Measurements from ENCODE around the gene VARS2. TPM values are rescaled to one million over a fixed set of nuclear protein-coding genes. Genes with fewer than 3 reads are reported as not detected.

The VARS2 gene
- total RNA-seq, 1 experiment from 2014 or later = 60.3 TPM

GRCh38 chr6:30894381-30894780 is 19.7 kb upstream of the VARS2 start:
- Histone ChIP-seq H3F3A (ENCODE audit: insufficient read depth, low read depth) (peaks cover 14% of the 10 kb centered on the region), H2AFZ (no peak overlapping the region), H3K4me3 (no peak overlapping the region), H3K9me2 (ENCODE audit: insufficient read depth) (no peaks in the 10 kb centered on the region), H3K4me2 (no peak overlapping the region), H4K20me1 (ENCODE audit: insufficient read depth) (peaks cover 14% of the 10 kb centered on the region), H3K9me3 (ENCODE audit: insufficient read depth, low read depth) (no peaks in the 10 kb centered on the region), H3K4me1 (replicated peaks; ENCODE audit: insufficient read depth) (no peaks in the 10 kb centered on the region), H3K27ac (no peak overlapping the region), H3K36me3 (ENCODE audit: low read depth) (peaks cover 34% of the 10 kb centered on the region), H3K79me2 (ENCODE audit: low read depth) (peaks cover 10% of the 10 kb centered on the region; the same call in 1 of the 2 replicates), H3K27me3 (ENCODE audit: insufficient read depth, low read depth) (no peaks in the 10 kb centered on the region)
- TF ChIP-seq CTCF (conservative IDR thresholded peaks at IDR 0.05) = no peak
- TF ChIP-seq EZH2 (IDR thresholded peaks at IDR 0.05; ENCODE audit: low read depth) = no peak
- BruUV-seq (replicated peaks) = no TSS peak
- intact Hi-C loops (cut with micrococcal nuclease; ENCODE audit: unreplicated experiment) = no loop called here
- ChIA-PET CTCF (interaction anchor here (0.8 kb wide), 1 partner anchor 13 kb away, joined by 3 read pairs; the partner anchor contains the start of gene GTF2H4), POLR2A (ENCODE audit: unreplicated experiment) (no interaction called here)
- DNase-seq = no peak

- H3K27ac ChIP-seq = no peak overlapping the region
- no TSS peak for BruUV-seq (replicated peaks)
- intact Hi-C loops (cut with micrococcal nuclease; ENCODE audit: unreplicated experiment) = no loop called here
- H4K20me1 ChIP-seq (ENCODE audit: insufficient read depth) = peaks cover 8% of the 10 kb centered on the region; the same call in 1 of the 2 replicates
- no peaks in the 10 kb centered on the region for H3K9me3 ChIP-seq (ENCODE audit: insufficient read depth, low read depth)
- H3K79me2 ChIP-seq (ENCODE audit: low read depth) = peaks cover 6% of the 10 kb centered on the region; the same call in 1 of the 2 replicates
- H3F3A ChIP-seq (ENCODE audit: insufficient read depth, low read depth) = peaks cover 20% of the 10 kb centered on the region
- ChIA-PET POLR2A (ENCODE audit: unreplicated experiment) (no interaction called here), CTCF (interaction anchor here (0.8 kb wide), 1 partner anchor 13 kb away, joined by 3 read pairs; the partner anchor contains the start of gene GTF2H4)
- H3K27me3 ChIP-seq (ENCODE audit: insufficient read depth, low read depth) = no peaks in the 10 kb centered on the region
- DNase-seq = no peak
- H3K4me2 ChIP-seq = no peak overlapping the region
- no peak overlapping the region for H3K4me3 ChIP-seq
- TF ChIP-seq EZH2 (IDR thresholded peaks at IDR 0.05; ENCODE audit: low read depth) (no peak), CTCF (conservative IDR thresholded peaks at IDR 0.05) (no peak)
- no peak overlapping the region for H2AFZ ChIP-seq
- H3K36me3 ChIP-seq (ENCODE audit: low read depth) = peaks cover 30% of the 10 kb centered on the region
- no peaks in the 10 kb centered on the region for H3K4me1 ChIP-seq (replicated peaks; ENCODE audit: insufficient read depth)
- no peaks in the 10 kb centered on the region for H3K9me2 ChIP-seq (ENCODE audit: insufficient read depth)
Observed at GRCh38 chr6:30894935-30895334, 19.1 kb upstream of the VARS2 start.

GRCh38 chr6:30895343-30895742 is 18.7 kb upstream of the VARS2 start:
- no peaks in the 10 kb centered on the region for H3K4me1 ChIP-seq (replicated peaks; ENCODE audit: insufficient read depth)
- no peak for DNase-seq
- H3K4me3 ChIP-seq = no peak overlapping the region
- H3K36me3 ChIP-seq (ENCODE audit: low read depth) = peaks cover 30% of the 10 kb centered on the region
- no peak overlapping the region for H2AFZ ChIP-seq
- CTCF ChIA-PET = interaction anchor here (0.5 kb wide), 1 partner anchor 177 kb away, joined by 3 read pairs; no protein-coding TSS in a partner anchor
- no peak for TF ChIP-seq CTCF (conservative IDR thresholded peaks at IDR 0.05)
- no peak for TF ChIP-seq EZH2 (IDR thresholded peaks at IDR 0.05; ENCODE audit: low read depth)
- BruUV-seq (replicated peaks) = no TSS peak
- H3K27ac ChIP-seq = no peak overlapping the region
- H3K9me3 ChIP-seq (ENCODE audit: insufficient read depth, low read depth) = no peaks in the 10 kb centered on the region
- H3K9me2 ChIP-seq (ENCODE audit: insufficient read depth) = no peaks in the 10 kb centered on the region
- peaks cover 24% of the 10 kb centered on the region for H3F3A ChIP-seq (ENCODE audit: insufficient read depth, low read depth)
- peaks cover 2% of the 10 kb centered on the region; the same call in 1 of the 2 replicates for H3K79me2 ChIP-seq (ENCODE audit: low read depth)
- peaks cover 4% of the 10 kb centered on the region; the same call in 1 of the 2 replicates for H4K20me1 ChIP-seq (ENCODE audit: insufficient read depth)
- no peak overlapping the region for H3K4me2 ChIP-seq
- intact Hi-C loops (cut with micrococcal nuclease; ENCODE audit: unreplicated experiment) = no loop called here
- H3K27me3 ChIP-seq (ENCODE audit: insufficient read depth, low read depth) = no peaks in the 10 kb centered on the region
- POLR2A ChIA-PET (ENCODE audit: unreplicated experiment) = interaction anchor here (0.7 kb wide), 1 partner anchor 175 kb away, joined by 3 read pairs; no protein-coding TSS in a partner anchor

All from PC-9 (cell line).